ENCODE results near the gene HPSE2.
A peak's percentile ranks its signal among the peaks of the same experiment; 100 is the strongest.

HPSE2 gene

DNA sequence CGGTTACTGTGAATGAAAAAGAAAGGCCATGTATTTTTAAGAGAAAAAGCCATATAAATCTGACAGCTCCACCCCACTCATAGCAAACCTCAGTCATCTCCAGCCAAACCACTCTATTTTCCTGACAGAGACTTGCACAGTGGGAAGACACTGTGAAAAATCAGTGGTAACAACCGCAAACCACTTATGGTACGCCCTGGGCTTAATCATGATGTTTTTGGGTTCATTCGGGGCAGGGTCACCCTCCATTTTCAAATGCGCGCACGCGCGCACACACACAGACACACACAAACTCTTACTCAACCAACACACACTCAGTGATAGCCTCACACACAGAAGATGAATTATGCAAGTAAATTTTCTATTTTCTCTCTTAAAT, 706.9 kb downstream of the HPSE2 start:
- TF ChIP-seq GATA2 (IDR thresholded peaks at IDR 0.05; ENCODE audit: low read depth, low read length): no peak
- no peak for TF ChIP-seq GATA3 (IDR thresholded peaks at IDR 0.05; ENCODE audit: low read depth, low read length)

DNA sequence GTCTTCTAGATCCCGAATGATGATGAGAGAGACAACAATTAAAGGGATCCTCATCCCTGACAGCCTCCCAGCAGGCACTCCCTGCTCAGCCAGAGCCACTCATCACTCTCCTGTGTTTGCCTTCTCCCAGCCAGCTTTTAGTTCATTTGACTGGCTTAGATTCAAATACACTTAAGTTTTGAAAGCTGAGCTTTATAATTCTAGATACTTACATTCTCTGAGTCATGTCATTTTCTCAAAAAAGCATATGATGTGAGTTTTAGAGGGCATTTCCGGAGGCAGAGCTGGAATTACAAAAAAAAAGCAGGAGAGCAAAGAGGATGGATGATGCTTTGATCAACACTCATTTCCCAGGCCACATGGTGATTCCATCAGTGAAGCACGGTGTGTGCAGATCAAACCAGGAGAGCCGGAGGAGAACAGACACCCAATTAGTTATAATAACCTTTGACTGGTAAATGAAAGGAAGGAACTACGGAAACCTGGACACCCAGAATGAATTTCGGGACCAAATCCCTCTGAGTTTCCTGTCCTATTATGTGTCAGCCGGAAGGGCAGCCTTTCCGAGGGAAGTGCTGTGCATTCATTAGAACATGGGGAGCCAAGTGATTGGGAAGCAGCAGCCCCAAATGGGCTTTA, 707.4 kb downstream of the HPSE2 start:
- TF ChIP-seq GATA2 (IDR thresholded peaks at IDR 0.05; ENCODE audit: low read depth, low read length) (no peak), GATA3 (IDR thresholded peaks at IDR 0.05; ENCODE audit: low read depth, low read length) (no peak)

DNA sequence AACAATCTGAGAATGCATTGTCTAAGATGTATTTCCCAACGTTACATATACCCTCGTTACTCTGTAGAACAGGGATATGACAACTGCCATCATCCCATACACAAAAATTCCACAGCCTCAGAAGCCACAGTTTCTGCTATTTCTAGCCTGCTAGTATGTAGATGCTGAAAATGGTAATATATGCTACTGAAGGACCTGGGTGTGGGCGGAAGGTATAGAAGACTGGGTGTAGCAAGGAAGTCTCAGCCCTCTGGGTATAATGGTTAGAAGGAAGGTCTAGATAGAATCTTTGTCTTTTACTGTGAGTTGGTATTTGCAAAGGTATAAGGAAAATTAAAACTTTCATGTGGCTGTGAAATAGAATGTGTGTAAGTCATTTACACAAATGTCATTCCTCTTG, 709.7 kb downstream of the HPSE2 start:
- TF ChIP-seq GATA3 (IDR thresholded peaks at IDR 0.05; ENCODE audit: low read depth, low read length) (no peak), GATA2 (IDR thresholded peaks at IDR 0.05; ENCODE audit: low read depth, low read length) (no peak)

DNA sequence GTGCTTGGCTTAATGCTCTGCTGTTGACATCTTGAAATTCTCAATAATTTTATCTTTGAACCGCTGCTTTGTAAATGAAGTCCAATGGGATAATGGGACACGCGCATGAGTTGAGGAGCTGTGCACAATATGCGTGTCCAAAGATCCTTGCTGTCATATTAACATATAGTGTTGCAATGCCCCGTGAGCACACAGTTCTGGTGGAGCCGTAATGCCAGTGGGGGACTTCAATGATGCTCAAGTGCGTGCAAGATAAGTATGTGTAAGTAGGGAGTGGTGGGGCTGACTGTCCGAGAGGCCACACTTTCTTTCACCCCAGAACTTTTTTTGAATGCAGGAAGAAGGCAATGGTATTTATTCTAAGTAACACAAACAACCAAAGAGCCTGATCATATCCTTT, 711.5 kb downstream of the HPSE2 start:
- TF ChIP-seq GATA2 (IDR thresholded peaks at IDR 0.05; ENCODE audit: low read depth, low read length): no peak
- TF ChIP-seq GATA3 (IDR thresholded peaks at IDR 0.05; ENCODE audit: low read depth, low read length): no peak

DNA sequence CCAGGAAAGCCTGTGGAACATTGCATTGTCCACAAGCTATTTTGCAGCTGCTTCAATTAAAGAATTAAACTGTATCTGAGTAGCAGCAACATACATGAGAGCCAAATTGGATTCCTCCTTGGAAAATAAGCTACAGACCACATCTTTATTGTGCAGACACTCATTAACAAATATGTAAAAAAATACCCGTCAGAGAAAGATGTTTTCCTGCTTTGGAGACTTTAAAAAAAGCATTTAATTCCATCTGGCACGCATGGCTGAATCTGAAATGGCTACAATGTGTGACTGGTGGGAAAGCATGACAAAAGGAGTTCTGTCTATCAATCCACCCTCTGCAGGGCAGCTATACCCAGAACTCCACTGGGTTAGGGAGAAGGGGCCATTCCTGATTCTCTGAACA, 715.8 kb downstream of the HPSE2 start:
- TF ChIP-seq GATA3 (IDR thresholded peaks at IDR 0.05; ENCODE audit: low read depth, low read length): no peak
- no peak for TF ChIP-seq GATA2 (IDR thresholded peaks at IDR 0.05; ENCODE audit: low read depth, low read length)

DNA sequence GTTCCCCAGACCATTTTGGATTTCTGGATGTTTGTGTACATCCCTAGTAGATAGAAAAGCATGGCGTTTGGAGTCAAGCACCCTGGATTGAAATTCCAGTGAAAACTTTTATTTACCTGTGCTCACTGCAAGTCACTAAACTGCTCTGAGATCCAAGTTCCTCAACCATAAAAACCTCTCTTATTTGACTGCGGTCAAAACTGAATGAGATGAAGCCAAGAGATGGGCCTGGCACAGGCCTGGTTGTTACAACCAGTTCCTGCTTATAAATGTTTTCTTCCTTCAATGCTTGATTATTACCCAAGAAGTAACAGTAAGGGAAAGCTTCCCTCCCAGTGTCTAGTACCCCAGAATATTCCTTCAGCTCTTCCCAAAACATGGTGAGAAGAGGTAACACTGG, 718.0 kb downstream of the HPSE2 start:
- no peak for TF ChIP-seq GATA2 (IDR thresholded peaks at IDR 0.05; ENCODE audit: low read depth, low read length)
- no peak for TF ChIP-seq GATA3 (IDR thresholded peaks at IDR 0.05; ENCODE audit: low read depth, low read length)

DNA sequence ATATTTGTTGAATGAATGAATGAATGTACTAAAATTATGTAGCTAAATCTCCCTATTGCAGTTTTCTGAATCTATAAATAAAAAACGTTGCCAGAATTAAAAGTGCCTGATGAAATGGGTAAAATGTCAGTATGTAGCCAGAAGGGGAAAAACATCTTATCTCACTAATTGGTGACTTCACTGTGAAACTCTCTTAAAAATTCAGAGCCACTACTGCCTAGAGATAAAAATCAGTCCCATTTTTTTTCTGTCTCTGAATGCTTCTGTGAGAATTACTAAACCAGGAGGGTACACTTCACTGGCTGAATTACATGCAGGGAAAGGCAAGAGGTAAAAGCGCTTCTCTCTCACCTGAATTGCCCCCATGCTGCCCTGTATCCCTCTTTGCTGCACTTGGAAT, 719.3 kb downstream of the HPSE2 start:
- TF ChIP-seq GATA2 (IDR thresholded peaks at IDR 0.05; ENCODE audit: low read depth, low read length) (peak; percentile 83), GATA3 (IDR thresholded peaks at IDR 0.05; ENCODE audit: low read depth, low read length) (peak; percentile 75)

DNA sequence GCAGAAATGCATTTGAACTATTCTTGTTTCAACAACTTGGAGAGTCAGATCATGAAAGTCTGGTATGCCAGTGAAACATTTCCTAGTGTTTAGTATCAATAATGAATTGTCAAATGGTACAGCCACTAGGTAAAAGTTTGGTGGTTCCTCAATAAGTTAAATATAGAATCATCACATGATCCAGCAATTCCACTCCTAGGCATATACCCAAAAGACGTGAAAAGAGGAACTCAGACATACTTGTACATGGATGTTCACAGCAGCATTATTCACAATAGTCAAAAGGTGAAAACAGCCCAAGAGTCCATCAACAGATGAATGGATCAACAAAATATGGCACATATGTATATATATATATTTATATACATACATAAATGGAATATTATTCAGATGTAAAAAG, 721.9 kb downstream of the HPSE2 start:
- TF ChIP-seq GATA2 (IDR thresholded peaks at IDR 0.05; ENCODE audit: low read depth, low read length) (no peak), GATA3 (IDR thresholded peaks at IDR 0.05; ENCODE audit: low read depth, low read length) (no peak)

DNA sequence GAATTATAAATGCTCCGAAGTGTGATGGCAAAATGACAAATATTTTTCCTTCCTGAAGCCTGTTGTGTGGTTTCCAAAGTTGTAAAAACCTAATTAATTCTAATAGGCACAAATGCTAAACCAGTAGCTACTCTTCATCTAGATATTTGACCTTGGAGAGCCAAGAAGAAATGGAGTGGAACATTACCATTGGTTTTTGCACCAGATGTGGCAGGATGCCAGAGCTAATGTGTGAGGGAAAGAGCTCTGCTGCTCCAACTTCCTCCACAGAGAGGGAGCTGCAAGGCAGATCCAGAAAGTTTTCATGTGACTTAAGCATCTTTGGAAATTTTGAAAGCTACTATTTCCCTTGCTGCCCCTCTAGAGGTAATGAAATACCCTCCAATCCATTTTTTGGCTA, 723.8 kb downstream of the HPSE2 start:
- no peak for TF ChIP-seq GATA2 (IDR thresholded peaks at IDR 0.05; ENCODE audit: low read depth, low read length)
- no peak for TF ChIP-seq GATA3 (IDR thresholded peaks at IDR 0.05; ENCODE audit: low read depth, low read length)

DNA sequence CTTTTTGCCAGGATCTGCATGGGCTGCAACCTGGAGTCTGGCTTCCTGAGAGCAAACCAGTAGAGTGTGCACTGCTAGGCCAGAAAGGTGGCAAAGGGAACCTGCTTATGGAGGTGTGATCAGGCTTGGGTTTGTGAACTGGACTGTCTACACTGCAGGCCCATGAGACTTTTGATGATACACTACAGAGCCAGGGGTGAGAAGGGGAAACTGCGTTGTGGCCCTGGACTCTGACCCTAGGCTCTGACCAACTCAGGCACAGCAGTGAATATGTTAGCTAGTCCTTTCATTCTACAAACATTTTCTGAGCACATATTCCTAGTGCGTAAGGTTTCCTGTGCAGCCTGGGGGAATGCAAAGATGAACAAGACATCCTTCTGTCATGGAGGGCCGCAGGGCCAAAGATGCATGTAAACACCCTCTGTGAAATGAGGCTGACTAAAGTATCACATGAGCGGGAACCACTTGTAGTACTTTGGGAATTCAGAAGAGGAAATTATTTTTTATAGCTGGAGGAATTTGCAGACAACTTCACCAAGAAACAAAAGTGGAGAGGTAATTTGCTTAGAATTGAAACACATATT, 725.1 kb downstream of the HPSE2 start:
- TF ChIP-seq GATA3 (IDR thresholded peaks at IDR 0.05; ENCODE audit: low read depth, low read length) (no peak), GATA2 (IDR thresholded peaks at IDR 0.05; ENCODE audit: low read depth, low read length) (no peak)

DNA sequence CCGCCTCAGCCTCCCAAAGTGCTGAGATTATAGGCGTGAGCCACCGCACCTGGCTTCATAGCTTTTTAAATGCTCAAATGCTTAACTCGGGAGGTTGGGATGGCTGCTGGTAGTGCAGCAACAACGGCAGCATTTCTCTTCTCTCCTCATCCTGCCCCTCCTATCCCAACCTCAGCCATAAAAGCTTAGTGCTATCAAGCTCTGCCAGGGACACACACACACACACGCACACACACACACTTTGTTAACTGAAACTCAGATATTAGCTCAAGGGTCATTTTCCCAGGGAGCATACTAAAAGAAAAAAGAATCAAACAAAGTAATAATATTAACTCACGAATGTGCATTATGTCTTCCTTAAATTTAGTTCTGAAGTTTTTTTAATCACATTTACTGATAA, 725.9 kb downstream of the HPSE2 start:
- TF ChIP-seq GATA3 (IDR thresholded peaks at IDR 0.05; ENCODE audit: low read depth, low read length) (no peak), GATA2 (IDR thresholded peaks at IDR 0.05; ENCODE audit: low read depth, low read length) (no peak)

DNA sequence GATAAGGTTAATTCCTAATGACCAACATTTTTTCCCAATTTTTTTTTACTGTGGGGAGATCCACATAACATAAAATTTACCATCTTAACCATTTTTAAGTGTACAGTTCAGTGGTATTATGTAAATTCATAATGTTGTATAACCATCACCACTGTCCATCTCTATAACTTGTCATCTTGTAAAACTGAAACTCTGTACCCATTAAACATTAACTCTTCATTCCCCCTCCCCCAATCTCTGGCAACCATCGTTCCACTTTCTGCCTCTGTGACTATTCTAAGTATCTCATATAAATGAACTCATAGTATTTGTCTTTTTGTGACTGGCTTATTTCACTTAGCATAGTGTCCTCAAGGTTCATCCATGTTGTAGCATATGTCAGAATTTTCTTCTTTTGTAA, 742.9 kb downstream of the HPSE2 start:
- no peak for TF ChIP-seq GATA2 (IDR thresholded peaks at IDR 0.05; ENCODE audit: low read depth, low read length)

DNA sequence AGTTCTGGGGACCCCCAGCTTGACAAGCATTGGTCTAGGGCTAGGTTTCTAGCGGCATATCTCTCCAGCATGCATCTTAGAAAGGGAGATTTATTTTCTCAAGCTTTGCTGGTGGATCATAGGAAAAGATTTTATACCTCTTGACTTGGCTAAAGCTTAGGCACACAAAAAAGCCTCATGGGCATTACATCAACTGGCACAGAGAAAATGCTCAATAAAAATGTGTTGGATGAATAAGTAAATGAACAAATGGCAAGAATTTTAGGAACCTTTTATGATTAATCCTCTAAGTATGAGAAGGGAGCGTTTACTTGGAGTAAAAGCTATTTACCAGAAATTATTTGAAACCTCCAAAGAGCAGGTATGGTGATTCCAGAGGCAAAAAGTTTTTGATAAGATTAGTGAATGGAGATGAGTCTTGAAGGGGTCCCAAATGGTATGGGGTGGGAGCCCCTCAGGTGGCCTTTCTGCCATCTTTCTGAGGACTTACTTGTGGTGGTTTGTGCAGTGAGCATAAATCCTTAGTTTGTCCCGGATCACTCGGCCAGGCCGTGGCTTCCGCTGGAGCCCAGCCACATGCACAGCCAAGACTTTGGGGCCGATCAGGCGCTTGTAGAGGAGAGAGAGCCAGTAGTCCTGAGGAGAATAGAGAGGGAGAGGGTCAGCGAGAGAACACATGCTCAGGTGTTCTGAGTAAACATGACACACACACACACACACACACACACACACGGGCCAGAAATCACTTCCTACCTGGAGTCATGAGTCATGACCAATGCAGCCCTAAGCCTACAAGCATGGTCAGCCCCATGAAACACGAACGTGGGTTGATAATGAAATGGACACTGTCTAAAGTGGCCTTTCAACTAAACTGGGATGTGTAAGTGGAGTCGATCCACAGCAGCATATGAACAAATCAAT, 745.8 kb downstream of the HPSE2 start:
- TF ChIP-seq GATA2 (IDR thresholded peaks at IDR 0.05; ENCODE audit: low read depth, low read length) (no peak), GATA3 (IDR thresholded peaks at IDR 0.05; ENCODE audit: low read depth, low read length) (no peak)

DNA sequence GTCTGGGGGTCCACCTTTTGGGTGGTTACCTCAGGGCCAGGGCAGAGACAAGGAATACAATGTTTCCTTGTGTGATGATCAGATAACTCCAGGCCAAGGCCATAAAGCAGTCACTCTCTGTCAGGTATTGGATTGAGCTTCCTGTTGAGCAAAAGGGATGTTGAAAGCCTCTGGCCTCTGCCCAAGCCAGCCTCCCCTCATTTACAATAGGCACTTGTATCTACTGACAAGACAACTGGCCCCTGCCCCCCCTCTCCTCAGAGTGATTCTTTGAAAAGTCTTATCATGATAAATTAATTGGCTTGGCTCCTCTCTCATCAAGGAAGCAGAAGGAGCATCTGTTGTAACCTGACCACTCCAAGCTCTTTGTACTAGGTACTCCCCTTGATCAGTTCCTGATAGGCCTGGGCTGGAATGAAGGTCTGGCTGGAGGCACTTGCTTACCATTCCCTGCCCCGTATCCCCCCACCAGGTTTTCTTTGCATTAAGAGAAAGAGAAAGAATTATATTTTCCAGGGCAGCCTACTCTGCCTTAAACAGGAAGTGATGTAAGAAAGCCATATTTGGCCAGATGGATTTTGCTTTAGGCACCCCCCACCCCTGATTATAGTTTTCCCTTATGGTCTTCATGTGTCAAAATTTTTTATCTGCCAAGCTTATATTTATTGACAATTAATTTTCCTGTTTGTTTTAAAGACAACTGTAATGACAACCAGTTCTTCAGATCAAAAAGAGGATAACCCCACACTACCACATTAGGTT, 746.8 kb downstream of the HPSE2 start:
- TF ChIP-seq GATA2 (IDR thresholded peaks at IDR 0.05; ENCODE audit: low read depth, low read length): no peak
- no peak for TF ChIP-seq GATA3 (IDR thresholded peaks at IDR 0.05; ENCODE audit: low read depth, low read length)

Data from SH-SY5Y (cell line).